ENCODE measurements around the gene NLRC5.

- TF ChIP-seq ZNF589 (CRISPR knock-in tag; IDR thresholded peaks at IDR 0.05; ENCODE audit: low read depth) = no peak
- no peak for TF ChIP-seq CTCF (IDR thresholded peaks at IDR 0.05 in 2 of 3, conservative IDR thresholded peaks at IDR 0.05 in 1 of 3; ENCODE audit: insufficient read depth in 2 of 3, low read depth in 1 of 3, low read length in 3 of 3)
- TF ChIP-seq SIN3A (IDR thresholded peaks at IDR 0.05; ENCODE audit: borderline replicate concordance in 2 of 2, control insufficient read depth in 1 of 2, low read depth in 2 of 2, low read length in 2 of 2) = no peak
Measured at GRCh38 chr16:56944954-56945839, 44.2 kb upstream of the NLRC5 start.
